Right atrium auricular region (tissue), 2 donors: ENCODE results near the gene ARF1. TPM values are rescaled to one million over a fixed set of nuclear protein-coding genes. Genes with fewer than 3 reads are reported as not detected.

Experiments
- DNase-seq: peaks from one replicate; pipeline ENCODE4 v3.0.0-alpha.2; 2019; ENCODE audit warnings: low spot score
- H3K27ac ChIP-seq, 2 donors: fragments of 200-600 bp; sonication (generic); 1 replicate in 1 of 2; 2 replicates in 1 of 2; pipeline ENCODE4 v1.5.1; 2016 to 2019
- H3K27me3 ChIP-seq, 2 donors: fragments of 200-600 bp; sonication (generic); one replicate each; pipeline versions ENCODE4 v1.5.1 to v1.6.0; 2017 to 2019
- H3K36me3 ChIP-seq: fragments of 200-600 bp; sonication (generic); one replicate; pipeline ENCODE4 v1.5.1; 2016
- H3K4me1 ChIP-seq, 2 donors: fragments of 200-600 bp; sonication (generic); one replicate each; pipeline versions ENCODE4 v1.5.1 to v1.6.0; 2017 to 2019
- H3K4me3 ChIP-seq, 2 donors: fragments of 200-600 bp; sonication (generic); 1 replicate in 1 of 2; 2 replicates in 1 of 2; pipeline ENCODE4 v1.5.1; 2017 to 2019; ENCODE audit warnings: mild to moderate bottlenecking in 1 of 2, moderate library complexity in 1 of 2
- H3K9me3 ChIP-seq, 2 donors: fragments of 200-600 bp; sonication (generic); one replicate each; pipeline ENCODE4 v1.5.1; 2019
- CTCF ChIP-seq, 2 donors: fragments of 200-600 bp; sonication (generic); IDR thresholded peaks; one replicate each; pipeline ENCODE4 v1.5.1; 2019; ENCODE audit warnings: antibody characterized with exemption in 2 of 2
- total RNA-seq, 2 donors: library from RNA; depleted of rRNA; stranded (reverse); fragments of >200 nt; gene quantifications; one replicate each; pipeline ENCODE4 v1.1.0, GENCODE V29; 2016

ARF1 gene
- total RNA-seq, 2 donors from 2014 or later, result 375 to 422 TPM

- Histone ChIP-seq H3K36me3 (peaks cover 5% of the 10 kb centered on the region), H3K4me3 (no peak overlapping the region), H3K9me3 (peaks cover 0 to 10% of the 10 kb centered on the region in 2 donors), H3K27me3 (no peaks in the 10 kb centered on the region), H3K27ac (peak overlapping the region in 1 of 2 donors; percentile 22), H3K4me1 (peaks cover 0 to 87% of the 10 kb centered on the region in 2 donors)
- TF ChIP-seq CTCF (IDR thresholded peaks at IDR 0.05), result no peak
- DNase-seq, result no peak
These were observed 7.2 kb downstream of the ARF1 start for GRCh38 chr1:228089519-228090380.

GRCh38 chr1:228090613-228091081 lies 8.1 kb downstream of the ARF1 start:
- Histone ChIP-seq H3K4me1 (peaks cover 0 to 83% of the 10 kb centered on the region in 2 donors), H3K36me3 (peaks cover 5% of the 10 kb centered on the region), H3K27me3 (no peaks in the 10 kb centered on the region), H3K9me3 (peaks cover 0 to 14% of the 10 kb centered on the region in 2 donors), H3K27ac (peak overlapping the region in 1 of 2 donors; percentile 22), H3K4me3 (no peak overlapping the region)
- DNase-seq, result no peak
- TF ChIP-seq CTCF (IDR thresholded peaks at IDR 0.05), result no peak

- DNase-seq, result no peak
- TF ChIP-seq CTCF (IDR thresholded peaks at IDR 0.05), result no peak
- no peaks in the 10 kb centered on the region for H3K27me3 ChIP-seq
- H3K4me1 ChIP-seq, result peaks cover 0 to 82% of the 10 kb centered on the region in 2 donors
- H3K4me3 ChIP-seq, result no peak overlapping the region
- H3K27ac ChIP-seq, result no peak overlapping the region
- H3K36me3 ChIP-seq, result peaks cover 5% of the 10 kb centered on the region
- H3K9me3 ChIP-seq, result peaks cover 0 to 14% of the 10 kb centered on the region in 2 donors
These were observed 8.6 kb downstream of the ARF1 start for GRCh38 chr1:228091084-228091483.

- no peak for DNase-seq
- H3K27ac ChIP-seq, result no peak overlapping the region
- no peak for TF ChIP-seq CTCF (IDR thresholded peaks at IDR 0.05)
- no peaks in the 10 kb centered on the region for H3K27me3 ChIP-seq
- H3K4me1 ChIP-seq, result peaks cover 0 to 77% of the 10 kb centered on the region in 2 donors
- H3K36me3 ChIP-seq, result peaks cover 14% of the 10 kb centered on the region
- peaks cover 0 to 14% of the 10 kb centered on the region in 2 donors for H3K9me3 ChIP-seq
- H3K4me3 ChIP-seq, result no peak overlapping the region
These were observed 10.0 kb downstream of the ARF1 start for GRCh38 chr1:228092342-228093049.

- H3K4me3 ChIP-seq, result no peak overlapping the region
- H3K4me1 ChIP-seq, result peaks cover 0 to 77% of the 10 kb centered on the region in 2 donors
- no peak for DNase-seq
- peaks cover 22% of the 10 kb centered on the region for H3K36me3 ChIP-seq
- TF ChIP-seq CTCF (IDR thresholded peaks at IDR 0.05), result no peak
- H3K27ac ChIP-seq, result no peak overlapping the region
- H3K9me3 ChIP-seq, result peaks cover 0 to 14% of the 10 kb centered on the region in 2 donors
- no peaks in the 10 kb centered on the region for H3K27me3 ChIP-seq
These were observed 10.8 kb downstream of the ARF1 start for GRCh38 chr1:228093050-228093906.
